ENCODE results near the gene S100A2. TPM values are rescaled to one million over a fixed set of nuclear protein-coding genes. Genes with fewer than 3 reads are reported as not detected.
A peak's percentile ranks its signal among the peaks of the same experiment; 100 is the strongest.

The S100A2 gene
- total RNA-seq, 1 donor from 2014 or later, result not detected

- no peak for DNase-seq (ENCODE audit: low read depth, low spot score)
- Mint-ChIP-seq H3K9me3 (no peaks in the 10 kb centered on the region), H3K27me3 (ENCODE audit: low read depth) (no peaks in the 10 kb centered on the region), H3K36me3 (ENCODE audit: low read depth) (no peaks in the 10 kb centered on the region), H3K27ac (ENCODE audit: unreplicated experiment) (no peak overlapping the region), H3K4me3 (no peak overlapping the region), H3K4me1 (peaks cover 24% of the 10 kb centered on the region)
- TF ChIP-seq CTCF (conservative IDR thresholded peaks at IDR 0.05), result no peak
These were observed 11.7 kb downstream of the S100A2 start for GRCh38 chr1:153553830-153554541.

- TF ChIP-seq CTCF (conservative IDR thresholded peaks at IDR 0.05), result no peak
- peak overlapping the region; percentile 78 for H3K27ac Mint-ChIP-seq (ENCODE audit: unreplicated experiment)
- no peak for DNase-seq (ENCODE audit: low read depth, low spot score)
- no peak overlapping the region for H3K4me3 Mint-ChIP-seq
- H3K36me3 Mint-ChIP-seq (ENCODE audit: low read depth), result no peaks in the 10 kb centered on the region
- no peaks in the 10 kb centered on the region for H3K27me3 Mint-ChIP-seq (ENCODE audit: low read depth)
- no peaks in the 10 kb centered on the region for H3K9me3 Mint-ChIP-seq
- H3K4me1 Mint-ChIP-seq, result peaks cover 31% of the 10 kb centered on the region
These were observed 12.5 kb downstream of the S100A2 start for GRCh38 chr1:153553096-153553495.

- Mint-ChIP-seq H3K4me3 (no peak overlapping the region), H3K27me3 (ENCODE audit: low read depth) (no peaks in the 10 kb centered on the region), H3K9me3 (no peaks in the 10 kb centered on the region), H3K36me3 (ENCODE audit: low read depth) (no peaks in the 10 kb centered on the region), H3K4me1 (peaks cover 34% of the 10 kb centered on the region), H3K27ac (ENCODE audit: unreplicated experiment) (no peak overlapping the region)
- DNase-seq (ENCODE audit: low read depth, low spot score), result no peak
- no peak for TF ChIP-seq CTCF (conservative IDR thresholded peaks at IDR 0.05)
These were observed 13.3 kb downstream of the S100A2 start for GRCh38 chr1:153552335-153552734.

- DNase-seq (ENCODE audit: low read depth, low spot score), result no peak
- Mint-ChIP-seq H3K4me3 (no peak overlapping the region), H3K27me3 (ENCODE audit: low read depth) (no peaks in the 10 kb centered on the region), H3K27ac (ENCODE audit: unreplicated experiment) (no peak overlapping the region), H3K9me3 (no peaks in the 10 kb centered on the region), H3K36me3 (ENCODE audit: low read depth) (no peaks in the 10 kb centered on the region), H3K4me1 (peaks cover 44% of the 10 kb centered on the region)
- TF ChIP-seq CTCF (conservative IDR thresholded peaks at IDR 0.05), result no peak
These were observed 14.7 kb downstream of the S100A2 start for GRCh38 chr1:153550827-153551500.

GRCh38 chr1:153550398-153550758, 15.3 kb downstream of the S100A2 start:
- Mint-ChIP-seq H3K4me3 (no peak overlapping the region), H3K4me1 (peaks cover 50% of the 10 kb centered on the region), H3K27me3 (ENCODE audit: low read depth) (no peaks in the 10 kb centered on the region), H3K27ac (ENCODE audit: unreplicated experiment) (peak overlapping the region; percentile 50), H3K9me3 (no peaks in the 10 kb centered on the region), H3K36me3 (ENCODE audit: low read depth) (no peaks in the 10 kb centered on the region)
- no peak for TF ChIP-seq CTCF (conservative IDR thresholded peaks at IDR 0.05)
- DNase-seq (ENCODE audit: low read depth, low spot score), result no peak

Data from neural crest cell (in vitro differentiated cells).